ENCODE data around the gene PXYLP1.
"Not testable (repeated sequence)": the region's sequence is repeated elsewhere in the genome, so short reads cannot be mapped to it uniquely, and the experiment has no call there.

Gene PXYLP1

GRCh38 chr3:141289228-141289772 lies 57.7 kb downstream of the PXYLP1 start:
- no peak for DNase-seq (ENCODE audit: low spot score)
- TF ChIP-seq CTCF (IDR thresholded peaks at IDR 0.05; ENCODE audit: extremely low read depth, missing control alignments) = no peak

GRCh38 chr3:141291559-141292355 lies 60.1 kb downstream of the PXYLP1 start:
- no peak for TF ChIP-seq CTCF (IDR thresholded peaks at IDR 0.05; ENCODE audit: extremely low read depth, missing control alignments)
- no peak for DNase-seq (ENCODE audit: low spot score)

DNA sequence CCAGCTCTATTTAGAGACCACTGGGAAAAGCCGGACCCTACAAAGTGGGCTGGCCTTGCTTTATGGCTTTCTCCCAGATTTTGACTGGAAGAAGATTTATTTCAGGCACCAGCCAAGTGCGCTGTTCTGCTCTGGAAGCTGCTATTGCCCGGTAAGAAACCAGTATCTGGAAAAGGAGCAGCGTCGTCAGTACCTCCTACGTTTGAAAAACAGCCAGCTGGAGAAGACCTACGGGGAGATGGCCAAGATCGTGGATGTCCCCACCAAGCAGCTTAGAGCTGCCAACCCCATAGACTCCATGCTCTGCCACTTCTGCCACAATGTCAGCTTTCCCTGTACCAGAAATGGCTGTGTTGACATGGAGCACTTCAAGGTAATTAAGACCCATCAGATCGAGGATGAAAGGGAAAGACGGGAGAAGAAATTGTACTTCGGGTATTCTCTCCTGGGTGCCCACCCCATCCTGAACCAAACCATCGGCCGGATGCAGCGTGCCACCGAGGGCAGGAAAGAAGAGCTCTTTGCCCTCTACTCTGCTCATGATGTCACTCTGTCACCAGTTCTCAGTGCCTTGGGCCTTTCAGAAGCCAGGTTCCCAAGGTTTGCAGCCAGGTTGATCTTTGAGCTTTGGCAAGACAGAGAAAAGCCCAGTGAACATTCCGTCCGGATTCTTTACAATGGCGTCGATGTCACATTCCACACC lies 60.9 kb downstream of the PXYLP1 start:
- DNase-seq (ENCODE audit: low spot score) = no peak
- no peak for TF ChIP-seq CTCF (IDR thresholded peaks at IDR 0.05; ENCODE audit: extremely low read depth, missing control alignments)

GRCh38 chr3:141294301-141294700 lies 62.7 kb downstream of the PXYLP1 start:
- no peak for DNase-seq (ENCODE audit: low spot score)
- TF ChIP-seq CTCF (IDR thresholded peaks at IDR 0.05; ENCODE audit: extremely low read depth, missing control alignments) = no peak

DNA sequence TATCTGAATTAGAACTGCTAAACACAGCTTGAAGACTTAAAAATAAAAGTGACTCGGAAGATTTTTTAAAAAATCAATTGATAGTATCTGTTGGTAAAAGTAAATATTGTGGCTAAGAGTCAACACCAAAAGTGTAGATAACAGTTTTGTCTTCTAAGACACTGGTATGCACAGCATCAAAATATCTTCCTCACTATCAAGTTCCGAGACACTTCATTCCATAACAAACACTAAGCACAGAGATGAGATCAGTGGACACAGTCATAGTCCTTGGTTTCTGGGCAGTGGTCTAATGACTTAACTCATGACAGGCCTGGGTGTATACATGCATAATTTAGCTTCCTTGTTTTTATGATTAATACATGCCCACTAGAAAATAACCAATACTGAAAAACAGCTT lies 63.2 kb downstream of the PXYLP1 start:
- DNase-seq (ENCODE audit: low spot score) = no peak
- TF ChIP-seq CTCF (IDR thresholded peaks at IDR 0.05; ENCODE audit: extremely low read depth, missing control alignments) = no peak

DNA sequence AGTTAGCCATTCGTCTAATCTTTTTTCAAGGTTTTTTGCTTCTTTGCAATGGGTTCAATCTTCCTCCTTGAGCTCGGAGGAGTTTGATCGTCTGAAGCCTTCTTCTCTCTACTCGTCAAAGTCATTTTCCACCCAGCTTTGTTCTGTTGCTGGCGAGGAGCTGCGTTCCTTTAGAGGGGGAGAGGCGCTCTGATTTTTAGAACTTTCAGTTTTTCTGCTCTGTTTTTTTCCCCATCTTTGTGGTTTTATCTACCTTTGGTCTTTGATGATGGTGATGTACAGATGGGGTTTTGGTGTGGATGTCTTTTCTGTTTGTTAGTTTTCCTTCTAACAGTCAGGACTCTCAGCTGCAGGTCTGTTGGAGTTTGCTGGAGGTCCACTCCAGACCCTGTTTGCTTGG lies 68.8 kb downstream of the PXYLP1 start:
- DNase-seq (ENCODE audit: low spot score) = not testable (repeated sequence)

DNA sequence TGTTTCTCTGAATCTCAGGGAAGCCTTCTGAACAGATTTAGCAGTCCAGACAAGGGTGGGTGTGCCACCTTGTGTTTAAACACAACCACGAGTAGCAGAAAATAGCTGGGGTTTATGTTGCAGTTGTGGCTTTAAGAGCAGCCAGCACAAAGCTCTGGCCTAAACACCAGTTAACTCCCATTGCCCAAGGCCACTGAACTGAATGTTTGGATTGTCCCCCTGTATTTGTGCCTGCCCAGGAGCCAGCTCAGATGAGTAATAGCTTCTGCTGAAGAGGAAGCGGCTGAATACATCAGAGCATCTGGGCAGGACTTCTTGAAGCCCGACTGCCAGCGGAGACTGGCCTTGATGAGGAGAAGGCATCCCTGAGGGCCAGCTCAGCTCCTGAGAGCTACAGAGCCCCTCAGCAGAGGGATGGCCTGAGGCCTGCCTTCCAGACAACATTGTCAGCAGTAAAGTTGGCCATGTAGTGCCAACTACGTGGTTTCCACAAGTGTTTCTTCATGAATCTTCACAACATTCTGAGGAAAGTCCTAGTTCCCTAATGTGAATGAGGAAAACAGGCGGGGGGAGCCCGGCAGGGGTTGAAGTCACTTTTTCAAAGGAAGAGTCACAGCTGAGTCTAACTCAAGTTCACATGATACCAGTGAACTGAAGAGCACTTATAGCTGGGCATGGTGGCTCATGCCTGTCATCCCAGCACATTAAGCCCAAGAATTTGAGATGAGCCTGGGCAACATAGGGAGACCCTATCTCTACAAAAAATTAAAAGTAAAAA lies 70.9 kb downstream of the PXYLP1 start:
- no peak for TF ChIP-seq CTCF (IDR thresholded peaks at IDR 0.05; ENCODE audit: extremely low read depth, missing control alignments)

More for the DNA sequence above, 70.9 kb downstream of the PXYLP1 start:
- no peak for DNase-seq (ENCODE audit: low spot score)
